ENCODE results near the gene CRHR1.

CRHR1 gene

DNA sequence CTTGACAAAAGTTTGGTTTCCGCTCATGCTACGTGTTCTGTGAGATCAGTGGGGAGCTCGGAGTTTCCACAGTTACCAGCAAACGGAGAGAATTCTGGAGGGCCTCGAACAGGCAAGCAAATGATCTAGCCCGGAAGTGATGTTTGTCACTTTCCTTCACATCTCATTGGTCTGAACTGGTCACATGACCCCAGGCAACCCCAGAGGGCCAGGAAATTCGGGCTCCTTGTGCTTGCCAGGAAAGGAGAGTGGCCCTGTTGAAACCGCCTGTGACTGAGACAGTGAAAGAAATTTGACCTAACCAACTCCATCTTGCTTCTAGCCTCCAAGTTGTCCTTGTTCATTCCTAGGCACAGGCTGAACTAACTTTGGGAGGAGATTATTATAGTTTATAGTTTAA lies 83.6 kb downstream of the CRHR1 start:
- no peaks in the 10 kb centered on the region for H3K36me3 ChIP-seq
- DNase-seq, result no peak
- no peak overlapping the region for H3K27ac ChIP-seq
- H3K27me3 ChIP-seq (ENCODE audit: insufficient read depth, low read depth, severe bottlenecking), result no peaks in the 10 kb centered on the region
- no peak for TF ChIP-seq CTCF (IDR thresholded peaks at IDR 0.05; ENCODE audit: low read depth, low read length)
- H3K4me3 ChIP-seq (ENCODE audit: low read depth, low read length), result no peak overlapping the region
- H3K9me3 ChIP-seq (ENCODE audit: severe bottlenecking), result no peaks in the 10 kb centered on the region

DNA sequence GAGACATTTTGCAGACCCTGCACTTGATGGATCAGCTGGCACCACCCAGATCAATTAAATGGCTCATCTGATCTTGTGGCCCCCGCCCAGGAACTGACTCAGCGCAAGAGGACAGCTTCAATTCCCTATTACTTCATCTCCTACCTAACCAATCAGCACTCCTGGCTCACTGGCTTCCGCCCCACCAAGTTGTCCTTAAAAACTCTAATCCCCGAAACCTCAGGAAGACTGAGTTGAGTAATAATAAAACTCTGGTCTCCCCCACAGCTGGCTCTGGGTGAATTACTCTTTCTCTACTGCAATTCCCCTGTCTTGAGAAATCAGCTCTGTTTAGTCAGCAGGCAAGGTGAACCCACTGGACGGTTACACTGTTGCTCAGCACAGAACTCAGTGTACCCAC lies 84.2 kb downstream of the CRHR1 start:
- Histone ChIP-seq H3K27ac (no peak overlapping the region), H3K27me3 (ENCODE audit: insufficient read depth, low read depth, severe bottlenecking) (no peaks in the 10 kb centered on the region), H3K9me3 (ENCODE audit: severe bottlenecking) (no peaks in the 10 kb centered on the region), H3K36me3 (no peaks in the 10 kb centered on the region), H3K4me3 (ENCODE audit: low read depth, low read length) (no peak overlapping the region)
- no peak for DNase-seq
- no peak for TF ChIP-seq CTCF (IDR thresholded peaks at IDR 0.05; ENCODE audit: low read depth, low read length)

DNA sequence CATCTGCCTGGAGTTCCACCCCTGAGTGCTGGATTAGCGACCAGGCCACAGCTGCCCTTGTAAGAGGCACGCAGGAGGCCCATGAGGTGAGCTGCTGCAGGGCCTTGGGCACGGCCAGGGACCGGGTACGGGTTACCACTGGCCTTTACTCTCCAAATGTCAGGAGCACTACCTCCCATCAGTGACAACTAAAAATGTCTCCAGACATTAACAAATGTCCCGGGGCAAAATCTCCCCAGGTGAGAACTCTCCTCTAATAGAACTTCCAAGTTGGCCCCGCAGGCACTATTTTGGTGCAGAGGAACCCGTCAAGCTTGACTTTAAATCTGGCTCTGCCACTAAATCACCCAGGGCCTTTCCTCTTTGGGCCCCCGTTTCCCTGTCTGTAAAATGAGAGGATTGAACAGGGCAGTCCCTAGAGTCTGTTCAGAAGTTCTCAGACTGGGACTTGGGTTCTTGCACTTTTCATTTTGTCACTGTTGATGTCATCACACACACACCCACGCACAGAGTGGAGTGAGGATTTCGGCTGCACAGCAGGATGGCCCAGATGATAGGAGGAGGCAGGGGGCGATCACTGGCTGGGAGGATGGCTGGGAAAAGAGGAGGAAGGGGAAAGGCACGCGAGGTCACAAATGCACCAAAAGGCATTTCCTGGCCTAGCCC lies 85.7 kb downstream of the CRHR1 start:
- no peak overlapping the region for H3K4me3 ChIP-seq (ENCODE audit: low read depth, low read length)
- TF ChIP-seq CTCF (IDR thresholded peaks at IDR 0.05; ENCODE audit: low read depth, low read length), result no peak
- H3K9me3 ChIP-seq (ENCODE audit: severe bottlenecking), result no peaks in the 10 kb centered on the region
- no peak overlapping the region for H3K27ac ChIP-seq
- H3K36me3 ChIP-seq, result no peaks in the 10 kb centered on the region
- no peak for DNase-seq
- no peaks in the 10 kb centered on the region for H3K27me3 ChIP-seq (ENCODE audit: insufficient read depth, low read depth, severe bottlenecking)

- no peak for DNase-seq
- Histone ChIP-seq H3K27ac (no peak overlapping the region), H3K36me3 (no peaks in the 10 kb centered on the region), H3K27me3 (ENCODE audit: insufficient read depth, low read depth, severe bottlenecking) (no peaks in the 10 kb centered on the region), H3K9me3 (ENCODE audit: severe bottlenecking) (no peaks in the 10 kb centered on the region), H3K4me3 (ENCODE audit: low read depth, low read length) (no peak overlapping the region)
- TF ChIP-seq CTCF (IDR thresholded peaks at IDR 0.05; ENCODE audit: low read depth, low read length), result no peak
Observed at GRCh38 chr17:45870342-45870974, 86.3 kb downstream of the CRHR1 start.

- no peak for TF ChIP-seq CTCF (IDR thresholded peaks at IDR 0.05; ENCODE audit: low read depth, low read length)
Observed at GRCh38 chr17:45871718-45872117, 87.6 kb downstream of the CRHR1 start.

DNA sequence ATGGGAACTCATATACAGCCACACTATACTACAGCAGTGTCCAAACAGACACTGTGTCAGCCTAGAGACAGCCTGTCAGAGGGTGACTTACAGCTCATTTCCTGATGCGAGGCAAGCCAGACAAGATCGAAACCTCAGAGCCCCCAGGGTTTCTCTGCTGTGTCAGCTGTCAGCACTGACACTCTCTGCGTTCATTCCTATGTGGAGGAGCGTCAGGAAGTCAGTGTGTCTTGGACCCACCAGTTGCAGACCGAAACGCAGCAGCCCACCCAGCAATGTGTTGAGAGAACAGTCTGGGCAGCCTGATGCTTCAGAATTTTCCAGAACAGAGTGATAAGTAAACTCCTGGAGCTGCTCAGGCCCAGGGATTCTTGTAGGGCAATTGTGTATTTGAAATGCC lies 89.6 kb downstream of the CRHR1 start:
- Histone ChIP-seq H3K27ac (no peak overlapping the region), H3K36me3 (no peaks in the 10 kb centered on the region), H3K27me3 (ENCODE audit: insufficient read depth, low read depth, severe bottlenecking) (no peaks in the 10 kb centered on the region), H3K9me3 (ENCODE audit: severe bottlenecking) (no peaks in the 10 kb centered on the region), H3K4me3 (ENCODE audit: low read depth, low read length) (no peak overlapping the region)
- DNase-seq, result no peak
- no peak for TF ChIP-seq CTCF (IDR thresholded peaks at IDR 0.05; ENCODE audit: low read depth, low read length)

More at GRCh38 chr17:45871718-45872117, 87.6 kb downstream of the CRHR1 start:
- H3K36me3 ChIP-seq, result no peaks in the 10 kb centered on the region
- no peak for DNase-seq
- no peaks in the 10 kb centered on the region for H3K9me3 ChIP-seq (ENCODE audit: severe bottlenecking)
- H3K27ac ChIP-seq, result no peak overlapping the region
- H3K27me3 ChIP-seq (ENCODE audit: insufficient read depth, low read depth, severe bottlenecking), result no peaks in the 10 kb centered on the region
- H3K4me3 ChIP-seq (ENCODE audit: low read depth, low read length), result no peak overlapping the region
